Activated T-cell treated with anti-CD3 and anti-CD28 coated beads for 4 hours (primary cell): ENCODE results near the gene MPO.

Source experiments
- DNase-seq: peaks from one replicate; pipeline ENCODE4 v3.0.0-alpha.2; 2020

Gene MPO

DNA sequence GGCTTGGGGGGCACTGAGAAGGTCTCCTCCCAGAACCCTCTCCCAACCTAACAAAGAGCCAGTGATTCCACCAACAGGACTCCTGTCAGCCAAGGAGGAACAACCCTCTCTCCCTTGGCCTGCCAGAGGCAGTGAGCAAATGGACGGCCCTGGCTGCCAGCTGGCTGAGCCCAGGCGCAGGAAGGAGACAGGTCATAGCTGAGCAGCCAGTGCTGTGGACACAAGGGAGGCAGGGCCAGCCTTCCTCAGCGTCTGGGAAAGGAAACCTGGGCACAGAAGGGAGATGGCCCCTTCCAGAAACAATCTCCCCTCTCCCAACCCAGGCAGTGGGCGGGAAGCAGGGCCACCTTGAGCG is 2.1 kb downstream of the MPO start:
- no peak for DNase-seq

- DNase-seq: no peak
Observed at GRCh38 chr17:58277802-58278595, 2.7 kb downstream of the MPO start.

DNA sequence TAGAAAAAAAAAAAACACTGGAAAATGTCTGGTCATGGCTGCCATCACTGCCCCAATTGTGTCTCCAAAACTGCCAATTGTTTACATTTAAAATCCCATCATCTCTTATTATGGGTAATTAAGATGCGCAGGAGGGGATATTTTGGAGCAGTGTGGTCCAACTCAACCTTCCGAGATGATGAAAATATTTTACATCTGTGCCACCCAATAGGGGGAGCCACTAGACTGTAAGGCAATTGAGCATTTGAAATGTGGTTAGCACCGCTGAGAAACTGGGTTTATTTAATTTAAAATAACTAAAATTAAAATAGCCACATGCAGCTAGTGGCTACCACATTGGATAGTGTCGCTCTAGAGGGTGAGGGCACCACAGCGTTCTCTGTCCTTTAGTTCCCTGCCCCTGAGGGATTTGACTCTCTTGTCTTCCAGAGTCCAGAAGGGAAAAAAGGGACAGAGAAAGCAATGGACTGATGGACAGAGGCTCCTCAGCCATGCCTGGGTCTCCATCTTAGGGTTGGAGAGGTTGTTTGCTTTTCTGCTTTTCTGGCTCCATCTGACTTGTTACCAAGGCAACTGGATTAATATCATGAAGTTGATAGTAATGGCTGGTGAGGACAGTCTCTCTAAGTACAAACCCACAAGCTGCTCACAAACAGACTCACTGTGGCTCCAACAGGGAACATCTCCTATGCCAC is 3.5 kb downstream of the MPO start:
- DNase-seq: no peak

DNA sequence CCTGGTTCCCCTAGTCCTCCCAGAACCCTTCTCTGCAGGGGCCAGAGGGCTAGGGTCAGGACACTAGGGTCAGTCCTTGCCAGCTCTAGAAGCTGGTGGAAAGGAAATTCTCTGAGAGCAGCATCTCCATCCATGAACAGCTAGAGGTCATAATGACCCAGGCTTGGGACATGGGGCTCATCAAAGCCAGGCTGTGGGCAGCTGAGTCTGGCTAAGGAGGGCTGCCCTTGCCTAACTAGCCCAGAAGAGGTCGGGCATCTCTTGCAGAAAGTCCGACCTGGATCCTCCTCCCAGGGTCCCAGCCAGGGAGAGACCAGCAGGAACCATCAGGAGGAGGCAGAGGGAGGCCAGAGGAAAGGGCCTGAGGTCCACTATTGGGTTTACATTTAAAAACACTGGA is 4.3 kb downstream of the MPO start:
- no peak for DNase-seq

GRCh38 chr17:58275417-58275816 is 5.3 kb downstream of the MPO start:
- DNase-seq: no peak

- DNase-seq: no peak
Observed at GRCh38 chr17:58273453-58274104, 7.2 kb downstream of the MPO start.

DNA sequence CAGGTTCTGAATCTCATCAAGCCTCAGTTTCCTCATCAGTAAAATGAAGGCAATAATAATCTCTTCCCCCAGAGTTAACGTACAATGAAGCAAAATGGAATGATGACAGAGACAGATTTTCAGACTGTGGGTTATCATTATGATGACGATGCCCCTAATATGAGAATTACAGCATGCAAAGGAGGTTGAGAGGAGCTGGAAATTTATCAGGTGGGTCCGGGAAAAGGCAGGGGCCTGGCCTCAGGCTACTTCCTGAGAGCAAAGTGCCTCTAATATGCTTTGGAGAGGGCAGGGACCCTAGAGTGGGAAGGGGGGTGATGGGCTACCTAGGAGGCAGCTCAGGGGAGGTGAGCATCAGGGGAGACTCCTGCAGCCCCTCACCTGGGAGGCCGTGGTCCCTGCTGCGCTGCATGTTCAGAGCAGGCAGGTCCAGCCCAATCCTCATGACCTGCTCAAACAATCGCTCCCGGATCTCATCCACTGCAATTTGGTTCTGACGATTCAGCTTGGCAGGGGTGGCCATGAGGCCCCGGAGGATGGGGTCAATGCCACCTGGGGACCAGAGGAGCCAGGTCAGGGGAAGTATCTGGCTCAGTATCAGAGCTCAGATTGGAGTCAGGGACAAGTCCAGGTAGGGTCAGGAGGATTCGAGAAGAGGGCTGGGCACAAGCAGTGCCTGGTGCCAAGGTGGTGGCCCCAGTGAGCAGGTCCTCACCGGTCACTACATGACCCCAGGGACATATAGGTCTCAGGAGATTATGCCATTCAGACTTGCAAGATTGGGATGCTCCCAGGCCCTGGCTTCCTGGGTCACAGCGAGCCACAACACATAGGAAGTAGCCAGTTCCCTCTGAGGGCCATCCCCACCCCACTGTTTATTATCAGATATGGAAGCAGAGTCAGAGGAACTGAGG is 8.1 kb downstream of the MPO start:
- no peak for DNase-seq

DNA sequence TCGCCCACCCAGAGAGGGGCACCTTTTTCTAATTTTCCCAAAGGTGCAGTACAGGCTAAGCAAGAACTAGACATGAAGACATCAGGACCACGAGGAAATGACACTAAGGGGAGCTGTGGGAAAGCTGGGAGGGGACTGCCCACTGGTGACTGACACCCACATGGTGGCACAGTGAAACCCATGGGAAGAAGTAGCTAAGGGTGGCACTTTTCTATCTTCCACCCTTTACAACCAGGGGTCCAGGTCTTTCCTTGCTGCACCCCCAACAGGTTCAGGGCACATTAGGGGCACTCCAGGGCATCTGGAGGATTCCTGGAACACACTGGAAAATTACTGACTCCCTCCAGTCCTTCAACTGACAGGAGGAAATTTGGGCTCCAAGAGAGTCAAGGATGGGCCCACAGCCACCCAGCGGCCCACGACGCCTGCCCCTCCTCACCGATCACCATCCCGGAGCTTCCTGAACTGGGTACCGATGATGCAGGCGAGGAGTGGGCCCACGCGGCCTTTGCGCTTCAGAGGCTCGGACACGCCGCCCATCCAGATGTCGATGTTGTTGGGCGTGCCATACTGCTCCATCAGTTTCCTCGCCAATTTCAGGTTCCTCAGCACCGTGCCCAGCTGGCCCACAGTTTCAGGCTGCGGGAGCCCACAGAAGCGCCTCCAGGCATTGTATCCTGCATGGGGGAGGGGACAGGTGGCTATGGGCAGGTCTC is 9.4 kb downstream of the MPO start:
- DNase-seq: no peak

GRCh38 chr17:58270476-58271215 is 10.1 kb downstream of the MPO start:
- no peak for DNase-seq

- DNase-seq: no peak
Observed at GRCh38 chr17:58269557-58270291, 11.0 kb downstream of the MPO start.

DNA sequence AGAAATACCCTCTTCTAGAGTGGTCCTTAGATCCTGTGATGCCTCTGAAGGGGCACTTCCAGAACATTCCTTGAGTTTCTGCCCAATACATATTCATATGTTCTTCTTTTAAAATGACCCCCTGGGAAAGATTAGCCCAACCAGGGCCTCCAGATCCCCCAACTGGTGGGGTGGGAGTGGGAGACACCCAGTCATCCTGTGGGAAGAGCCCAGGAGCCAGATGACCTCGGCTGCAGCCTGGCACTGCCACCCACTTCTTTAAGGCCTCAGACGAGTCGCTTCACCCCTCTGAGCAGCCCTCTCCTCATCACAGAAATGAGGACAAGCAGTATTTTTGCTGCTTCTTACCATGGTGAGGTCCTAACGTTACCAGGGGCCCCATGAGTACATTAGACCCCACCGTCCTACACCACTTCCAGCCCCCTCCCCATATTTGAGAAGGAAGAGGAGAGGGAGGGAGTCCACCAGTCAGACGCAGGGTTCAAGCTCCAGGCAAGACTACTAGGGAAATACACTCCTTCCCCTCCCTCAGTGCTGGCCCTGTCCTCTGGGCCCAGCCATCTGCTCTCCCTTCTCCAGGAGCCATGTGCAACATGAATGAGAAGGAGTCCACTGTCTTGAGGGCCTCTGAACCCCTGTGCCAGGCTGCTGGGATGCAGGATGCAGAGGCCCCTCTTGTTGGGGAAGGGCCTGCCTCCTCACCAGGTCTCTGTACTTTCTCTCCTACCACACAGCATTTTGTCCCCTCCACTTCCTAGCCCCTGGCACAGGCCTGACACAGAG is 11.8 kb downstream of the MPO start:
- DNase-seq: no peak

- no peak for DNase-seq
Observed at GRCh38 chr17:58268326-58268725, 12.4 kb downstream of the MPO start.

- no peak for DNase-seq
Observed at GRCh38 chr17:58267347-58268324, 13.1 kb downstream of the MPO start.

DNA sequence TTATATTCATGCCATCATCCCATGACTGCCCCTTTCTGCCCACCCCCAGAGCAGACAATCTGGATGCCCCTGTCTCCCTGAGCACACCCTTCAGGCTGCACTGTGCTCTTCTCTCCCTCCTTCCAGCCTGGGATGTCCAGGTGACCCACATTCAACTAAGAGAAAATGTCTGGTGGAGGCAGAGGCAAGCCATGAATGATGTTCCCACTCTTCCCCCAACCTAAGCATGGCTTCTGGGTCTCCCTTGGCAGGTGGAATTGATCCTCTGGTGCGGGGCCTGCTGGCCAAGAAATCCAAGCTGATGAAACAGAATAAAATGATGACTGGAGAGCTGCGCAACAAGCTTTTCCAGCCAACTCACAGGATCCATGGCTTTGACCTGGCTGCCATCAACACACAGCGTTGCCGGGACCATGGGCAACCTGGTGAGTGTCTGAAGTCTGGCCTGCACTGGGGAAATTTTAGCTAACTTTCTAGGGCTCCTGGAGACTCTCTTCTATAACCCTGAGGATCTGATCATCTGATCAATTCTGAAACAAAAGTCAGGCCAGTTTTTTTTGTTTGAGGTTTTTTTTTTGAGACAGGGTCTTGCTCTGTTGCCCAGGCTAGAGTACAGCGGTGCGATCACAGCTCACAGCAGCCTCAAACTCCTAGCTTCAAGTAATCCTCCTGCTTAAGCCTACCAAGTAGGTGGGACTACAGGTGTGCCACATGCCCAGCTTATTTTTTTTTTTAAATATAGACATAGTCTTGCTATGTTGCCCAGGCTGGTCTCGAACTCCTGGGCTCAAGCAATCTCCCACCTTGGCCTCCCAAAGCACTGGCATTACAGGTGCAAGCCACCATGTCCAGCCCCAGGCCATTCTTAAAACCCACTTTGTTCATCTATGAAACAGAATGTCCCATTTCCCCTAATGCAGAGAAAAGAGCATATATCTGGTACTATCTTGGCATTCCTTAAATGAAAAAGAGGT is 14.5 kb downstream of the MPO start:
- no peak for DNase-seq

DNA sequence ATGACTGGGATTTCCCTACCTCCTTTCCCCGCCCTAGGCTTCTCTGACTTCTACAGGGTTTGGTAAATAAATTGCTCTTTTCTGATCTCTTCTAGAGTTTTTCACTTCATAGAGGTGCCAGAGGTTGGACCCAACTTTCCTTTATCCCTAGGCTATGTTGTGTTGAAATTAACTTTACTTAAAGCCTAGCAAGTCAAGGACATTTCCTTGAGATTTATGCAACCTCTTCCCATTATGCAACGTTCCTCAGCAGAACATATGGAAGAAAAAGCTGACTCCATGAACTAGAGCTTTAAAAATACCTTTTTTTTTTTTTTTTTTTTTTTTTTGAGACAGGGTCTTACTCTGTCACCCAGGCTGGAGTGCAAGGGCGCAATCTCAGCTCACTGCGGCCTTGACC is 15.5 kb downstream of the MPO start:
- DNase-seq: no peak

- DNase-seq: no peak
Observed at GRCh38 chr17:58264407-58265103, 16.2 kb downstream of the MPO start.

DNA sequence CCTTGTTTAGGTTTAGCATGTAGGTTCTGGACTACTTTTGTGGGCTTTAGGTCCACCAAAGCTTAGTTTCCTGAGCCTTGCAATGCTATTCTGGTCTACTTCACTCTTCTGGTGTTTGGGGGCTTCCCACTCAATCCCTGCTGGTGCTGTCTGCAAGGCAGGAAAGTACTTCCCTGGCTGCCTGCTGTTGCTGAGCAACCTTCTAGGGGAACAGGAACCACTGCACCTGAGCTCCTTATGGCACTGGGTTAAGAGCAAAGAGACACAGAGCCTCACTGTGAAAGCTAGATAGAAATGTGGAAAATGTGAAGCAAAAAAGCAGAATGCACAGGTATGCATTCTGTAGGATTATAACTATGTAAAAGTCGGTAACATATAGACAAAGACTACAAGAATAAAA is 17.0 kb downstream of the MPO start:
- no peak for DNase-seq
